HG03095 (cell line): ENCODE results near the gene HOXD12.

Source experiments
- ATAC-seq: cut with Tn5 transposase; IDR thresholded peaks from one replicate; pipeline ENCODE4 v1.9.1; 2021; ENCODE audit warnings: moderate library complexity; ENCODE audit not compliant: unreplicated experiment

Gene HOXD12

GRCh38 chr2:176080540-176081375 is 18.8 kb upstream of the HOXD12 start:
- ATAC-seq: no peak

GRCh38 chr2:176081376-176081836 is 18.2 kb upstream of the HOXD12 start:
- ATAC-seq: no peak

GRCh38 chr2:176081837-176082524 is 17.6 kb upstream of the HOXD12 start:
- ATAC-seq: no peak

- ATAC-seq: no peak
These were observed 17.1 kb upstream of the HOXD12 start for GRCh38 chr2:176082525-176082823.

- ATAC-seq: no peak
These were observed 16.5 kb upstream of the HOXD12 start for GRCh38 chr2:176082824-176083751.

- no peak for ATAC-seq
These were observed 15.8 kb upstream of the HOXD12 start, which contains the start of gene EVX2 for GRCh38 chr2:176083796-176084261. TSS of gene EVX2 (minus strand) at chr2:176083962. CDS start at chr2:176083776, 186 bp downstream.

- no peak for ATAC-seq
These were observed 14.9 kb upstream of the HOXD12 start for GRCh38 chr2:176084611-176085119.

GRCh38 chr2:176085120-176085788 is 14.3 kb upstream of the HOXD12 start:
- ATAC-seq: no peak

- ATAC-seq: no peak
These were observed 13.5 kb upstream of the HOXD12 start for GRCh38 chr2:176085861-176086771.

- ATAC-seq: no peak
These were observed 12.1 kb upstream of the HOXD12 start for GRCh38 chr2:176087330-176088047.

GRCh38 chr2:176088048-176088936 is 11.3 kb upstream of the HOXD12 start:
- no peak for ATAC-seq

GRCh38 chr2:176088937-176089842 is 10.4 kb upstream of the HOXD12 start:
- no peak for ATAC-seq

GRCh38 chr2:176089843-176090395 is 9.7 kb upstream of the HOXD12 start:
- ATAC-seq: no peak

- no peak for ATAC-seq
These were observed 8.7 kb upstream of the HOXD12 start for GRCh38 chr2:176090862-176091261.

- ATAC-seq: no peak
These were observed 8.0 kb upstream of the HOXD12 start for GRCh38 chr2:176091329-176092258.
